ENCODE data around the gene ITLN1. TPM values are rescaled to one million over a fixed set of nuclear protein-coding genes. Genes with fewer than 3 reads are reported as not detected.
"Not testable (repeated sequence)": the region's sequence is repeated elsewhere in the genome, so short reads cannot be mapped to it uniquely, and the experiment has no call there.

Gene ITLN1
- total RNA-seq, 1 donor from 2014 or later: 2.4 TPM

DNA sequence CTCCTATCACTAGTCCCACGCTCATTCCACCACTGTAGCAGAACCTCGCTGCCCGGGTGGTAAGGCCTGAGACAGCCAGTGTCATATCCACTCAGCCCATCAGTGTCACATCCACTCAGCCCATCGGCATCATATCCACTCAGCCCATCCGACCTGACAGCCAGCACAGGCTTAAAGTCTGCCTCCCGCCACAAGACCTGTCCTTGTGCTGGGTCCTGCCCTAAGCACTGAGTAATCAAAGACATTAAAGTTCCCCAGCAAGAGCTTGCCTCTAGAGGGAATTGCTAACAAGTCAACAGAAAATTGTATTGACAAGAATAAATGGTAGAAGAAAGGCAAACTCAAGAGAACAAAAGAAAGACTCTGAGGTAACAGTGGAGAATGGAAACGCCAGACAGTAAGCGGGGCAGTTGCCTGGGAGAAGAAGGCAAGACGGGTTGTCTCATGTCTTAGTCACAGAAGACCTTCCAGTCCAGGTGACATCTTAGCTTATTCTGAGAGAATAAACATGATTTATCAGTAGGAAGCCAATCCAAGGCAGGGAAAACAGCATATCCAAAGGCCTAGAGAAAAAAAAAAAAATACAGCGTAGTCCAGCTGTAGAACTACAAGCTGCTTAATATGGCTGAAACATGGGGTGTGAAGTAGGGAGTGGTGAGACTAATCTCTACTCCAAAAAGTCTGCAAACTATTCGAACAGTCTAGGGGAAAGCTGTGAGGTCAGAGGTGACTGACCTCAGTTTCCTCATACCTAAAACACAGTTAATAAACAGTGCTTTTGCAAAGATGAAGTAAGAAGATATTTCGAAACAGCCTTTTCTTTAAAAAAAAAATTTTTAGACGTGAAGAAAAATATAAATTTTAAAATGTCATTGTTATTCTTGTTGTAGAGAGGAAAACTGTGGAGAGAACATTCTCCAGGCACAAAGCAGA lies 1.1 kb downstream of the ITLN1 start:
- DNase-seq (ENCODE audit: low spot score) (no peak), ATAC-seq (peak; percentile 41)

DNA sequence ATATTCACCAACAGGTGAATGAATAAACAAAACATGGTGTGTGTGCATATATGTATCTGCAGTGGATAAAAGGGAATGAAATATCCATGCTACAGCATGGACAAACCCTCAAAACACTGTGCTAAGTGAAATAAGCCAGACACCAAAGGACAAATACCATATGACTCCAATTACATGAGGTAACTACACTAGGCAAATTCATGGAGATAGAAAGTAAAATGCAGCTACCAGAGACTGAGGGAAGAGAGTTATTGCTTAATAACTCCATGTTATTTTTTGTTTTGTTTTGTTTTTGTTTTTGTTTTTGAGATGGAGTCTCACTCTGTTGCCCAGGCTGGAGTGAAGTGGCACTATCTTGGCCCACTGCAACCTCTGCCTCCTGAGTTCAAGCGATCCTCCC lies 2.4 kb downstream of the ITLN1 start:
- no peak for ATAC-seq
- DNase-seq (ENCODE audit: low spot score): no peak

DNA sequence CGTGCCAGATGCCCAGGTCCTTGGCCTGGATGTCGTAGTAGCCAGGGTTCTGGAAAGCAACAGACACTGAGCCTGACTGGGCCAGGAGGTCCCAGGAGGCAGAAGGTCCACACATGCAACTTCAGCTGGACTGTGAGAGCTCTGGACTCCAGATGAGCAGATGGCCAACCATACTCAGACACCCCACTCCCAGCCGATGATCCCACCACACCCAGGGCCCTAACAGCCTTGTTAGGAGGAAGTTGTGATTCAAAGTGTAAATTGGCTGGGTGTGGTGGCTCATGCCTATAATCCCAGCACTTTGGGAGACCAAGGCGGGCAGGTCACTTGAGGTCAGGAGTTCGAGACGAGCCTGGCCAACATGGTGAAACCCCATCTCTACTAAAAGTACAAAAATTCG lies 3.7 kb downstream of the ITLN1 start:
- peak; percentile 31 for ATAC-seq

DNA sequence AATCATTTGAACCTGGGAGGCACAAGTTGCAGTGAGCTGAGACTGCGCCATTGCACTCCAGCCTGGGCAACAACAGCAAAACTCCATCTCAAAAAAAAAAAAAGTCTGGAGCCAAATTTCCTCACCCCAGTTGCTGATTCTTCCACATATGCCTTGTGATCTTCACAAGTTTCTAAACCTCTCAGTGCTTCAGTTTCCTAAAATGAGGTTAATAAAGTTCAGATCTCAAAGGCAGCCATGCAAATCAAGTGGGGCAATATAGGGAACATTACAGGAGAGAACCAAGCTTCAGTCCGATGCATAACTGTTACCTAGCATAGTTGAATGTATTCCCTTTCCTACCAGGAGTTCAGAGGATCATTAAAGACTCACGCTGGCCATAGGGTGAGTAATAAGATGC lies 4.8 kb downstream of the ITLN1 start:
- ATAC-seq: peak; percentile 14
- DNase-seq (ENCODE audit: low spot score): no peak

More for the DNA sequence above, 3.7 kb downstream of the ITLN1 start:
- not testable (repeated sequence) for DNase-seq (ENCODE audit: low spot score)

DNA sequence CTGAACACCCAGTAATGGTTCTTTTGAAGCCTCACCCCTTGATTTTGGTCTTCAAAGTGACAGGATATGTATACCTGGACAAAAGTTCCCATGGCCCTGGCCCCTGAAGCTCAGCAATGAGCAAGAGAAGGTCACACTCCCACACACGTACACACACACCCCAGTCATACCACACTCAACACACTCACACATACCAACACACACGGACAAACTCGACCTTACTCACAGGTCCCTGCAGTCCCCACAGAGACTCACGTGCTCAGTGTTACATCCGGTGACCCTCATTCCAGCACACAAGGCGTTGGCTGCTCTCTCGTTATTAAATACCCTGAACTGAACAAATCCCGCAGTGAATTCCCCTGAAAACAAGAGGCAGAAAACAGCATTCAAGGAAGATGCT lies 5.9 kb downstream of the ITLN1 start:
- ATAC-seq (no peak), DNase-seq (ENCODE audit: low spot score) (no peak)

DNA sequence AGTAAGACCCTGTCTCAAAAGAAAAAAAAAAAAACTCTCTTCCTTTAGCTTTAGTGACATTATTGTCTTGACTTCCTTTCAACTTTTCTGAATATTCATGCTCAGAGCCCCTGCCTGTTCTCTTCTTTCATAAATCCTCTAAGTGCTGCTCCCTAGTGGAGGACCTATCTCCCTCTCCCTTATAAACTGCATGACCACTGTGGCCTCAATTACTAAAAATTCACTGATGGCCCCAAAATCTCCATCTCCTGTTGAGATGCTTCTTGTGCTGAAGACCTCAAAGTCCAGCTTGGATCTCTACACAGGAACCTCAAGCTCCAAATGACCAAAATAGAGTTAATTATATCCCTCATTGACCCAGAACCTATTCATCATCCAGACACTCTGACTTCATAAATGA lies 7.8 kb downstream of the ITLN1 start:
- no peak for ATAC-seq

DNA sequence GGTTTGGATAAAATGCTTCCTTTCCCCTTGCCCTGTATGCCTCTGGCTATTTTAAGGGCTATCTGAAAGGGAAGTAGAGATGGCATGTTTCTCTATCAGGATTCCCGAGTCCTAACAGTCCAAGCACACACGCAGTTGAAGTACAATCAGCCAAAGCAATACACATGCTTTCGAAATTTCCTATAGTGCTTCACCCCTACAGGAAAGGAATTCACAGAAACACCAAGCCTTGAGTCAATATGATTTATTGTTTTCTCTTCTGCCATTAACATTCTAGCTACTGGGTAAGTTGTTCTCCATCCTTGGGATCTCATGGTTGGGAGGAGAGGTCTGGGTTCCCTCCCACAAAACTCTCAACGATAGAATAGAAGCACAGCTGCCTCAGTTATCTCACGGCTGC lies 8.7 kb downstream of the ITLN1 start:
- DNase-seq (ENCODE audit: low spot score): no peak
- ATAC-seq: no peak

More for the DNA sequence above, 7.8 kb downstream of the ITLN1 start:
- no peak for DNase-seq (ENCODE audit: low spot score)

DNA sequence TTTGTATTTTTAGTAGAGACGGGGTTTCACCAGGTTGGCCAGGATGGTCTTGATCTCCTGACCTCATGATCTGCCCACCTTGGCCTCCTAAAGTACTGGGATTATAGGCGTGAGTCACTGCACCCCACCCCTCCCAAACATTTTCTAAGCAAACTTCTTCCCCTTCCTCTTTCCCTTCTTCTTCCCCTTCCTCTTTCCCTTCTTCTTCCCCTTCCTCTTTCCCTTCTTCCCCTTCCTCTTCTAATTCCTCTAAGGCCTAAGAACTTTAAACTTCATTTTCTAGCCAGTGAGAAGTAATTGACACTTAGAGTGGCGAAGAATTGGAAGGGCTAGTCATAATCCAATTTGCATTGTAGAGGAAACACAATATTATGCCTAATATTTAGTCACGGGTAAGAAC lies 9.4 kb downstream of the ITLN1 start:
- not testable (repeated sequence) for ATAC-seq; DNase-seq (ENCODE audit: low spot score)

DNA sequence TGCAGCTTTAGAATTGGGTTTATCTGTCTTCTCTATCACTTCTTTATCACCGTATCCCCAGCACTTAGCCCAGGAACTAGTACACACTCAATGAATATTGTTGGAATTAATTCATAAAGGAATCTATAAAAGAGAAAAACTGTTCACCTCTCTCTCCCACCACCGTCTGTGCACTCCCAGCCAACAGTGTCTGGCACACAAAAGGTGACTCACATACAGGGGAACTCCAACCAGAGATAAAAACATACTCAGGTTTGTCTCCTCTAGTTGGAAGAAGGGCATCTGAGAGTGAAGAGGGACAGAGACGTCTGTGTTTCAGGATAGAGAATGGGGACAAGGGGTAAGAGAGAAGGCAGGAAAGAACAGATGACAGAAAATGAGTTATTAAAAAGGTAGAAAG lies 10.0 kb downstream of the ITLN1 start:
- DNase-seq (ENCODE audit: low spot score) (no peak), ATAC-seq (no peak)

DNA sequence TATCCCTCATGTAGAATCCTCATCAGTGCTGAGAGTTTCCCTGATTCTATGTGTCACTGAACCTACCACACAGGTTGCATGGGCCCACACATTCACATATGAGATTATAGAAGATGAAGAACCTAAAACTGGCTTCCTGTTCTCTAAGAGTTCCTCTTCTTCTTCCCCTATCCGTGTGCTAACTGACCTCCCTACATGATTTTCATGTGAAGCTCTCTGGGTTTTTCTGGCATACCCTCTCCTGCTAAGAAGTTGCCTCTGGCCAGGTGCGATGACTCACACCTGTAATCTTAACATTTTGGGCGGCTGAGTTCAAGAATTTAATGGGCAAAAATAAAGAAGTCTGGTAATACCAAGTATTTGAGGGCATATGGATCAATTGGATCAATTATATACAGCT lies 16.8 kb downstream of the ITLN1 start:
- ATAC-seq (no peak), DNase-seq (ENCODE audit: low spot score) (no peak)

DNA sequence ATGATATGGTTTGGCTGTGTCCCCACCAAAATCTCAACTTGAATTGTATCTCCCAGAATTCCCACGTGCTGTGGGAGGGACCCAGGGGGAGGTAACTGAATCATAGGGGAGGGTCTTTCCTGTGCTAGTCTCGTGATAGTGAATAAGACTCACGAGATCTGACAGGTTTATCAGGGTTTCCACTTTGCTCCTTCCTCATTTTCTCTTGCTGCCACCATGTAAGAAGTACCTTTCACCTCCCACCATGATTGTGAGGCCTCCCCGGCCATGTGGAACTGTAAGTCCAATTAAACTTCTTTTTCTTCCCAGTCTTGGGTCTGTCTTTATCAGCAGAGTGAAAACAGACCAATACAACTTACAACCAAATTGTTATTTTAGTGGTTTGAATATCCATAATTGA lies 17.3 kb downstream of the ITLN1 start:
- not testable (repeated sequence) for DNase-seq (ENCODE audit: low spot score); ATAC-seq

DNA sequence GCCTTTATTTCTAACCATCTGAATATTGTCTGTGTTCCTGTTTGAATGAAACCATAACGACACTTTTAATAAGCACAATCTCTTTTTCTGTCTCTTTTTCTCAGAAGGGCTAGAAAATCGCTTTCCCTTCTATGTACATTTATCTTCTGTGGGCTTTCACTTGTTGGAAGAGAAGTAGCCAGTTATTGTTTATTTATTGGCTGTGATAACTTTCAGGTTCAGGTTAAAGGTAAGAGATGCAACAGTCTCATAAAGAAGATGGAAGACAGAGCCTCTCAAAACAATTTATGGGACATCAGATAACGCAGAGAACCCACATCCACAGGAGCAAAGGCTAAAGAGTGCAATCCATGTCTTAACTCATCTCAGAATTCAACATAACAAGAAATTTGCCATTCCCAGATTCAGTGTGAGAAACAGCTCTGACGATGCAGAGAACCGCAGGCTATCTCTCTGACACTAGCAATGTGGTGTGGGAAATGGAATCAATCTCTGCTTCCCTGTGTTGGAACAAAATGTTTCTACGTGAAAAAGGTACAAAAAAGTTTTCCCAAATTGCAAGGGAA lies 18.2 kb downstream of the ITLN1 start:
- DNase-seq (ENCODE audit: low spot score) (no peak), ATAC-seq (no peak)

DNA sequence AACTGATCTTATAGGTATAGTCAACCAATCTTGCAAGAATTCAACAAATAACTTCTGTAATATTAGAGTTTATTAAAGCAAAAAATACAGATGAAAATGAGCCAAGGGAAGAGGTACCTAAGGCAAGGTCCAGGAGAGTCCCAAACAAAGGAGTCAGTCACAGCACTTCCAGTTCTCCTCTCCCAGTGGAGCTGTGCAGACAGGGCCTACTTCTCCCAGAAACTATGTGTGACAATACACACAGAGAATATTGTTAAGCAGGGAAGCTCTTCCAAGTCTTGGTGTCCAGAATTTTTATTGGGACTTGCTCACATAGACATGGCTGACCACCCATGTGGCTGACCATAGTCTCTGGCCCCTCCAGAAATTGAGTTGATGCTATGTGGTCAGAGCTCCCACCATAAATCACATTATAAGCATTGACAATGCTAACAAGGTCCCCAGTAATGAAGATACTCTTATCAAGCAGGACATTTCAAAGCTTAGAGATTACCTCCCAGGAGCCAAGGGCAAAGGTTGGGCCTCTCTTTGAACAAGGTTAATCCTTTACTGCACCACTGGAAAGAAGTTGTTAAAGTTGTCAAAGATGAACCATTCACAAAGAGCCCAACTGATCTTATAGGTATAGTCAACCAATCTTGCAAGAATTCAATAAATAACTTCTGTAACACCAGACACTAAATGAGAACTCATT lies 18.8 kb downstream of the ITLN1 start:
- ATAC-seq: peak; percentile 79
- no peak for DNase-seq (ENCODE audit: low spot score)

DNA sequence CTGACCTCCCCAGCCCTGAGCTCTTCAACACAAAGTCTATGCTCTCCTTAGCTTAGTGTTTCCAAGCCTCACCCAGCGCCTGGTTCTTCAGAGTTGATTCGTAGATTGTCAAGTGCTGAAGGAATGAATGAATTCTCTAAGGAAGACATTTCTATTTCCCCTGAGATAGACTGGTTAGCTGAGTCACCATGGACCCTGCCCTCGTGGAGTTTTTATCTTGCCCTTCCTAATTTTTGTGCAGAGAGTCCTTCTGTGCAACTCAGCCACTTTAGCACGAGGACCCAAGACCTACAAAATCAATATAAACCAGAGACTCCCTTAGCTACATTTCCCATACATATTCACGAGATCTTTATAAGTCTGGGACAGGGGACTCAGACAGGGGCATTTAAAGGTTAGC lies 19.6 kb downstream of the ITLN1 start:
- ATAC-seq: no peak
- no peak for DNase-seq (ENCODE audit: low spot score)

DNA sequence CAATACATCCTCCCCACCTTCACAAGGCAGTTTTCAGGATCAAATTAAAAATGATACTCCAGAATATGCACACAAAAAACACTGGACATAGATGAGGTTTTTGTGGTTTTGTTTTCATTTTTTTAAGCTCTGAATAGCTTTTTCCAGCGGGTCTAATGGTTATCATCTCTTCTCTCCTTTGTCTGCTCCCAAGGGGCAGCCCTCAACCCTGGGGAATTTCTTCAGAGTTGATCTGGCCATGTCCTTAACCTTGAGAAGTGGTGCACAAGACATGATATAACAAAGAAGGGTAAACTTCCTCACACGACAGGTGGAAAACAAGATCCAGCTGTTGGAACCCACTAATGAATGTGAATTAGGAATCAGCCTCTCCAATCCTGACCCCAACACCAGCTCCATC lies 20.8 kb downstream of the ITLN1 start:
- ATAC-seq (no peak), DNase-seq (ENCODE audit: low spot score) (no peak)

DNA sequence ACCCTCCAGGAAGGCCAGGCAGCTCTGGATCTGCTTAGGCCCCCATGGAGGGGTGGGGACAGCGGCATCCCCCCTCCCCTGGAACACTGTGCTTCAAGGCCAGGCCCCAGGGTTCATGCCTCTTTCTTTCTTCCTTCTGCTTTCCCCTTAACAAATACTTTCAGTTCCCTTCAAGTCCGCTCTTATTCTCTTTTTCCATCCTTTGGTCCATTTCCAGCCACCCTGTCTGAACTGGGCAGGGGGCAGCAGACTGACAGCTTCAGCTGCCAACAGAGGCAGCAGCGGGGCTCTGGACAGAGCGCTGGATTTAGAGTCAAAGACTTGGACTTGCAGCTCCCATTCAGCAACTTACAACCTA lies 21.2 kb downstream of the ITLN1 start:
- ATAC-seq: peak; percentile 7

DNA sequence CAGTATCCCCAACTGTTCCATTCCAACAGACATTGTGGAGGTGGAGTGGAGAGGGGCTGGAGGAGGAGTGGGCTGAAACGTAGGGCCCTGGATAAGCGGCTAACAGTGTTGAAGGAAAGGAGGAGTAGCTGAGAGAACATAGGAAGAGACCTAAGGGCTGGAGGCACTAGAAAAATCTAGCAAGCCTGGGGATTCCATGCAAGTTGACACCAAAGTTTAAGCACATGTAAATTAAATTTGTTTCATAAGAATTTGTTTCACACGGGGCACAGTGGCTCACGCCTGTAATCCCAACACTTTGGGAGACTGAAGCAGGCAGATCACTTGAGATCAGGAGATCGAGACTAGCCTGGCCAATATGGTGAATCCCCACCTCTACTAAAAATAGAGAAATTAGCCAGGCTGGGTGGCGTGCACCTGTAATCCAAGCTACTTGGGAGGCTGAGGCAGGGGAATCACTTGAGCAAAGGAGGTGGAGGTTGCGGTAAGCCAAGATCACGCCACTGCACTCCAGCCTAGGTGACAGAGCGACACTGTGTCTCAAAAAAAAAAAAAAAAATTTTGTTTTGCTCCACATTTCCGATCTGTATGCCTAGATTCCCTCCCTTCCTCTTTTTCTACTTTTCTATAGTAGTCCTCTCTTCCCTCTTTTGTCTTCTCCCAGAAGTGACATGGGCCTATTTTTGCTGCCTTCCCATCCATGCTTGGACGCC lies 21.8 kb downstream of the ITLN1 start:
- ATAC-seq (no peak), DNase-seq (ENCODE audit: low spot score) (no peak)

More for the DNA sequence above, 21.2 kb downstream of the ITLN1 start:
- no peak for DNase-seq (ENCODE audit: low spot score)

DNA sequence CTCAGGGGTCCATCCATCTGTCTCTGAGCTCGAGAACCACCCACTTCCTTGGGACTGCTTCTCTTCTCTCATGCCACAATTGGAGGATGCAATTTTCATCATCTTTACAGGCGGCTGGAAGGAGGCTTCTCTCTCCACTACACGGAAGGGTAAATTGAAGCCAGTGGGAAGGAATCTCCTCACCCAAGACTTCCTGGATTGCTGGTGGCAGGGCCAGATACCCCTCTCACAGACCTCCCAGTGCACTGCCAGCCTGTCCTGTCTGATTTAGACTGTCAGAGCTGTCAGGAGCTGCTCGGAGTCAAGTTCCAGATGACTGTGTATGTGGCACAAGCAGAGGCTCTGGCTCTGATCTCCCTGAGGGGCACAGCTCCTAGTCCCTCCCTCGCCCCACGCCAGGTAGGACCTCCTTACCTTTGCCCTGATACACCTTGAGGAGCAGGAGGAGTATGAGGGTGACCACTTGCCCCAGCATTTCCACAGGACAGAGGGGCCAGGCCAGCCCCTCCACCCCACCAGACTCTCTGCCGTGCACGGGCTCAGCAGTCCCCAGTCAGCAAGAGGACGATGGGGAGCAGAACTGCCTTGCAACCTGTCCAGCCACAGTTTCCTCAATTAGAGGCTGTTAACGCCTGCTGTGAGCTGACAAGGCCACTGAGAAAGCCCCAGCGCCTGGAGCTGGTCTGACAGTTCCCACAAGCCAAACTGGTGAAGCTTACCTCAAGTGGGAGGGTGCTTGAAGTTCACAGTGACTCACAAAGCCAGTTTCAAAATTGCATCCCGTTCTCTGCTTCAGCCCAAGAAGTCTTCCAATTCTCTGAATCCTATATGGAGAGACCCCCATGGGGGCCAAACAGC lies 22.5 kb downstream of the ITLN1 start, which contains the start of gene CD244:
Gene CD244, minus strand, starts transcription at position 685 of the 858 bp plus-strand sequence. Its CDS starts 210 bp downstream, at position 475.
- no peak for DNase-seq (ENCODE audit: low spot score)
- ATAC-seq: peak; percentile 21

DNA sequence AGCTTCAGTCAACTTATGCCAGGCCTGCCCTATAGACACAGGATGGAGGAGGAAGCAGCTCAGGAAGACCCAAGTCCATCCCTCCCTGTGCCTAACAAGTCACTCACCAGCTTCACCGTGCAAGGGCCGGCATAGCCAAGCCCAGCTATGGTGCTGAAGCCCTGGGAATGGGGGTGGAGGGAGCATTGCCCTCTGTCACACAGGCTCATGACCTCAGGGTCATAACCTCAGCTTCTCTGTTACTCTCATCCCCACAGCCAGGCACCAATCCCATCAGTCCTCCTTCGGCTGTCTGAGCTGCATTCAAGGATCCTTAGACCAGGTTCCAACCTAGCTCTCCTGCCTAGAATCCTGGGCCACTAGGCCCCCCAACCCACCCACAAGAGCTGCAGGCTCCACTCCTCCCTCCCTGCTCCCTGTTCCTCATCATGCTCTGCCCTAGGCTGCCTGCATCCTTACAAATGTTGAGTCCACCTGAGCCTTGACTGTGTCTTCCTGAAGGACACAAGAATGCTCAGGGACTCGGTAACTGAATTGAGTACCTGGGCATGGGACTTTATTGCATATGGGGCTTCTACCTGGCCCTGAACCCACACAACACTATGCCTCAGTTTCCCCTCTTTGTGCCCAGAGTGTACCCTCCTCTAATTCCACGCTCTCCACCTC lies 24.0 kb downstream of the ITLN1 start:
- DNase-seq (ENCODE audit: low spot score) (peak; percentile 56), ATAC-seq (peak; percentile 93)

DNA sequence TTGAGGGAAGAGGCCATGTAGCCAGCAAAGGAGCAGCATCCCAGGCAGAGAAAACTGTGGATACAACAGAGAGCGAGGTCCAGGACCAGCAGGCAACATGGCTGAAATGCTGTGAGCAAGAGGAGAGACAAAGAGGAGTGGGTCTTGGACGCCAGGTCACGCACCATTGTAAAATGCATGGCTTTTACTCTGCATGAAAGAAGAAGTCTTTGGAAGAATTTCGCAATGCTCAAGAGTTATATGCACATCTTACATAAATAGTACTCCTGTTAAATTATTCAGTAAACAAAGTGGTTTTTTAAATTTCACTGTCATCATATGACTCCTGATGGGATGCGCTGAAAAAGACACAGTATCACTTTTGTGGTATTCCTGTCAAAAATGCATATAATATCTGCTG lies 25.8 kb downstream of the ITLN1 start:
- DNase-seq (ENCODE audit: low spot score) (peak; percentile 33), ATAC-seq (no peak)

Measured in left lobe of liver (tissue), 2 donors.